Endodermal cell (in vitro differentiated cells): ENCODE results near the gene FBXL17. TPM values are rescaled to one million over a fixed set of nuclear protein-coding genes. Genes with fewer than 3 reads are reported as not detected.

ENCODE experiments used
- DNase-seq: peaks from one replicate; pipeline ENCODE4 v3.0.0-alpha.2; 2017
- H3K27ac ChIP-seq: 2 replicates; pipeline ENCODE4 v1.5.1; 2013; ENCODE audit warnings: mild to moderate bottlenecking, low read depth, low read length, moderate library complexity
- H3K27me3 ChIP-seq: 2 replicates; pipeline ENCODE4 v1.6.1; 2013; ENCODE audit warnings: mild to moderate bottlenecking, low read length, moderate library complexity; ENCODE audit not compliant: insufficient read depth, control insufficient read depth, poor library complexity, severe bottlenecking
- H3K36me3 ChIP-seq: 2 replicates; pipeline ENCODE4 v1.7.0; 2013; ENCODE audit warnings: mild to moderate bottlenecking, low read length, moderate library complexity; ENCODE audit not compliant: control insufficient read depth, insufficient read depth
- H3K4me1 ChIP-seq: one replicate; pipeline ENCODE4 v1.7.0; 2013; ENCODE audit warnings: low read length; ENCODE audit not compliant: control insufficient read depth, insufficient read depth
- H3K4me3 ChIP-seq: 2 replicates; pipeline ENCODE4 v1.5.1; 2013; ENCODE audit warnings: mild to moderate bottlenecking, low read length, moderate library complexity
- H3K9ac ChIP-seq: 2 replicates; pipeline ENCODE4 v1.6.1; 2013; ENCODE audit warnings: mild to moderate bottlenecking, low read length, moderate library complexity; ENCODE audit not compliant: poor library complexity, severe bottlenecking; ENCODE audit errors: extremely low read depth
- H3K9me3 ChIP-seq: 2 replicates; pipeline ENCODE4 v1.6.1; 2013; ENCODE audit warnings: mild to moderate bottlenecking, low read length, moderate library complexity; ENCODE audit not compliant: control insufficient read depth
- H3K27ac Mint-ChIP-seq: 2 replicates; pipeline ENCODE4 v1.8.0; 2020; ENCODE audit warnings: mixed read lengths
- H3K27me3 Mint-ChIP-seq: 2 replicates; pipeline ENCODE4 v1.8.0; 2021; ENCODE audit warnings: mild to moderate bottlenecking, mixed read lengths; ENCODE audit not compliant: insufficient read depth
- H3K36me3 Mint-ChIP-seq: 2 replicates; pipeline ENCODE4 v1.8.0; 2020; ENCODE audit warnings: low read depth, mixed read lengths
- H3K4me1 Mint-ChIP-seq: 2 replicates; pipeline ENCODE4 v1.8.0; 2020; ENCODE audit warnings: mixed read lengths
- H3K4me3 Mint-ChIP-seq: 2 replicates; pipeline ENCODE4 v1.8.0; 2020; ENCODE audit warnings: mild to moderate bottlenecking, moderate library complexity, mixed read lengths
- H3K9me3 Mint-ChIP-seq: 2 replicates; pipeline ENCODE4 v1.8.0; 2020; ENCODE audit warnings: mild to moderate bottlenecking, mixed read lengths
- WGBS, 2 experiments: methylation state at CpG; one replicate each; pipeline versions ENCODE4 v1.1.5 to v1.1.7; 2013; ENCODE audit warnings: missing lambda C conversion rate in 2 of 2, mixed read lengths in 1 of 2; ENCODE audit not compliant: insufficient coverage in 1 of 2, insufficient read length in 1 of 2; 5-methylcytosine and 5-hydroxymethylcytosine counted together
- total RNA-seq, 2 donors: library from RNA; stranded (reverse); fragmentation: NEBNext Ultra II Directional in 1 of 2; extraction: Animal tissue kit (Norgen Biotek cat#: 25700) in 1 of 2; gene quantifications; 2 replicates in 1 of 2; 3 replicates in 1 of 2; pipeline ENCODE4 v1.2.1, GENCODE V29; 2021
- TF ChIP-seq, protein P1 (sequence below): fragments of 200-600 bp; sonication (generic); conservative IDR thresholded peaks from 2 replicates; pipeline ENCODE4 v1.5.0; 2021; ENCODE audit warnings: antibody characterized with exemption, mild to moderate bottlenecking

FBXL17 gene
- total RNA-seq, 2 donors from 2014 or later = 7.4 to 8.6 TPM

DNA sequence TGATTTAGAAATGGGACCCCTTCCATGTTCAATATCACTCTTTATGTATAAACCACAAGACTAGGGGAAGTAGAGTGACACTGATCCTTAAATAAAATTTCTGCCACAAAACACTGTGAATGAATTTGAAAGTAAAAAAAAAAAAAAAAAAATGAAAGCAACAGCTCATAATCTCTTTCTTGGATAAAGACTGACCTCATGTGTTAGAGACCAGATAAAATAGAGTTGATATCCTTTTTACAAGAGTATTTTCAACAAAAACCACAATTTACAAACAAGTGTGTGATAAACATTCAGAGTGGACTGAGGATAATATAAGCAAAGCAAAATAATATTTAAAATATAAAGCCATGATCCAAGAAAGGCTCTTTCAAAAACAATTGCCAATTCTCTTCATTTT is 180.2 kb downstream of the FBXL17 start:
- no peaks in the 10 kb centered on the region for H3K4me1 ChIP-seq
- no peak for DNase-seq
- Mint-ChIP-seq H3K4me3 (no peak overlapping the region), H3K9me3 (no peaks in the 10 kb centered on the region), H3K36me3 (no peaks in the 10 kb centered on the region), H3K4me1 (peaks cover 7% of the 10 kb centered on the region), H3K27me3 (no peaks in the 10 kb centered on the region), H3K27ac (no peak overlapping the region)
- H3K27ac ChIP-seq = no peak overlapping the region
- H3K36me3 ChIP-seq = no peaks in the 10 kb centered on the region
- no peaks in the 10 kb centered on the region for H3K27me3 ChIP-seq
- H3K9ac ChIP-seq = no peak overlapping the region
- no peak overlapping the region for H3K4me3 ChIP-seq
- no peaks in the 10 kb centered on the region for H3K9me3 ChIP-seq
- TF ChIP-seq, protein P1, sequence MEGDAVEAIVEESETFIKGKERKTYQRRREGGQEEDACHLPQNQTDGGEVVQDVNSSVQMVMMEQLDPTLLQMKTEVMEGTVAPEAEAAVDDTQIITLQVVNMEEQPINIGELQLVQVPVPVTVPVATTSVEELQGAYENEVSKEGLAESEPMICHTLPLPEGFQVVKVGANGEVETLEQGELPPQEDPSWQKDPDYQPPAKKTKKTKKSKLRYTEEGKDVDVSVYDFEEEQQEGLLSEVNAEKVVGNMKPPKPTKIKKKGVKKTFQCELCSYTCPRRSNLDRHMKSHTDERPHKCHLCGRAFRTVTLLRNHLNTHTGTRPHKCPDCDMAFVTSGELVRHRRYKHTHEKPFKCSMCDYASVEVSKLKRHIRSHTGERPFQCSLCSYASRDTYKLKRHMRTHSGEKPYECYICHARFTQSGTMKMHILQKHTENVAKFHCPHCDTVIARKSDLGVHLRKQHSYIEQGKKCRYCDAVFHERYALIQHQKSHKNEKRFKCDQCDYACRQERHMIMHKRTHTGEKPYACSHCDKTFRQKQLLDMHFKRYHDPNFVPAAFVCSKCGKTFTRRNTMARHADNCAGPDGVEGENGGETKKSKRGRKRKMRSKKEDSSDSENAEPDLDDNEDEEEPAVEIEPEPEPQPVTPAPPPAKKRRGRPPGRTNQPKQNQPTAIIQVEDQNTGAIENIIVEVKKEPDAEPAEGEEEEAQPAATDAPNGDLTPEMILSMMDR = no peak

DNA sequence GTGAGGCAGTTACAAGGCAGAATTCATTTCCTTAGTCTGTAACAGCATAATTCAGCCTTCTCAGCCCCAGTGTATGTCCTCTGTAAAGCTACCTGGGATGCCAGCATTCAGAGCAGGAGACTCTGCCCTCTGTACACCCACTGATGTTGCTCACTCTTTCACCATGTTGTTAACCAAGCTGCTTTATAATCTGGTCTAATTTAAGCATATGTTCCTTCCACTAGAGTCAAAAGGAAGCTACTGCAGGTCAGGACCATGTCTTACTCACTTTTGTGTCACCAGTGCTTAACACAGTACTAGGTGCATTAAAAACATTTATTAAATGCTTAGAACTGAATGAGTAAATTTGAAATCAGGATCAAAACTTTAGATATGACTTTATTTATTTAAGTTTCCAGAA is 185.6 kb downstream of the FBXL17 start:
- Histone ChIP-seq H3K27me3 (no peaks in the 10 kb centered on the region), H3K4me1 (no peaks in the 10 kb centered on the region), H3K9ac (no peak overlapping the region), H3K9me3 (no peaks in the 10 kb centered on the region), H3K36me3 (no peaks in the 10 kb centered on the region), H3K4me3 (no peak overlapping the region), H3K27ac (no peak overlapping the region)
- Mint-ChIP-seq H3K27ac (no peak overlapping the region), H3K36me3 (no peaks in the 10 kb centered on the region), H3K4me1 (peaks cover 7% of the 10 kb centered on the region), H3K27me3 (no peaks in the 10 kb centered on the region), H3K4me3 (no peak overlapping the region), H3K9me3 (no peaks in the 10 kb centered on the region)
- TF ChIP-seq, protein P1 = no peak
- no peak for DNase-seq

DNA sequence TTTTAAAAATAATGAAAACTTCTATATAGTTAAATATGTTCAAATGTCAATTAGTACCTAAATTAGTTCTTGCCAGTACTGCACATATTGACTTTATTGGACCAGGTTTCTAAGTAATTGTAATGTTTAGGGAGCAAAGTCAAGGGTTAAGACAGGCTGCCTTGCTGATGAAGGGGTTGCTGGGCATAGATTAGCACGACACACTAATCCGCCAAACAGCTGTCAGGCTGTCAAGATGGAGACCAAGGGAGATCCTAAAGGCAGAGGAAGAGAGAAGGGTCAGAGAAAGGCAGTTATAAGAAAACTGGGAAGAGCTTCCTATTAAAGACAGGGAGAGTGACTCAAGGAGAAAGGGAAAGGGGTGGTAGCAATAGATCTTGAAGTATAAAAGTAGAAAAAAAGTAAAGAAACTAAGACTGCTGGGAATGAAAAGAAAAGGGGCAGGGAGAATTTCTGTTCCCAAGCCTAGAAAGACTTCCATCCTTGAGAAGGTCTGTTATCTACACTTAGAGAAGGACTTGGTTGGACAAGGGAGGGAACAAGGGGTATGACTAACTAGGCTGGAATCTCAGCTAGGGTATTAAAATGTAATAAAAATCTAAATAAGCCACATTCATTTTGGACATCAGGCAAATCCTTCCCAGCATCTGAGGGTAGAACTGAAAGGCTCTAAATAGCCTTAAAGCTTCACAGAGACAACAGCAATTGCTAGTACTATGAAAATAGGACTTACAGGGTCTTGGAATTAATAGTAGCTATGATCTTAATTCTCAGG is 188.7 kb downstream of the FBXL17 start:
- H3K27me3 Mint-ChIP-seq = no peaks in the 10 kb centered on the region
- no peak for DNase-seq
- H3K27ac ChIP-seq = no peak overlapping the region
- no peak overlapping the region for H3K4me3 Mint-ChIP-seq
- H3K27ac Mint-ChIP-seq = no peak overlapping the region
- no peak overlapping the region for H3K4me3 ChIP-seq
- no peaks in the 10 kb centered on the region for H3K9me3 ChIP-seq
- H3K9me3 Mint-ChIP-seq = no peaks in the 10 kb centered on the region
- TF ChIP-seq, protein P1 = no peak
- H3K4me1 ChIP-seq = no peaks in the 10 kb centered on the region
- H3K4me1 Mint-ChIP-seq = no peaks in the 10 kb centered on the region
- H3K9ac ChIP-seq = no peak overlapping the region
- 87 to 94% methylated on average over 2 of the region's 2 CpGs for WGBS, 2 experiments
- H3K27me3 ChIP-seq = no peaks in the 10 kb centered on the region
- H3K36me3 Mint-ChIP-seq = no peaks in the 10 kb centered on the region
- no peaks in the 10 kb centered on the region for H3K36me3 ChIP-seq
